HUDEP-2 (cell line): Measurements from ENCODE around the gene PIGW.
"Not testable (repeated sequence)": the region's sequence is repeated elsewhere in the genome, so short reads cannot be mapped to it uniquely, and the experiment has no call there.

Experiments
- DNase-seq, 76 experiments: peaks; one replicate each; lab custom pipeline; 2025; ENCODE audit not compliant: unreplicated experiment in 76 of 76; lab: John Stamatoyannopoulos, UW

PIGW gene

DNA sequence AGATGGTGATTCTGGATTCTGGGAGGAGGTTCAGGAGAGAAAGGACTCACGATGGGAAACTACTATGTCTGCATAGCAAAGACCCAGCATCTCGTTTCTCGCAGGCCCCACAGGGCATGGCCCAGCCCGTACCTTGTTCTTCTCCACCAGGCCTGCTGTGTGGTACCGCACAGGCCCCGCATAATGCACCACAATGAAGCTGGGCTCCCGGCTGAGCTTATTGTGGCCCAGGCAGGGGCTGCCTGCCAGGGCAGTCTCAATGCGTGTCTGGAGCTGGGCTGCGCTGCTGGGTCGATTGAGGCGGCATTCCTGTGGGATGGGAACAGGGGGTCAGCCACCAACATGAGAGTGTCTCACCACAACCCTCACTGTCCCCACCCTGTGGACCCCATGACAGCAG lies 28.0 kb upstream of the PIGW start:
- DNase-seq: no peak

DNA sequence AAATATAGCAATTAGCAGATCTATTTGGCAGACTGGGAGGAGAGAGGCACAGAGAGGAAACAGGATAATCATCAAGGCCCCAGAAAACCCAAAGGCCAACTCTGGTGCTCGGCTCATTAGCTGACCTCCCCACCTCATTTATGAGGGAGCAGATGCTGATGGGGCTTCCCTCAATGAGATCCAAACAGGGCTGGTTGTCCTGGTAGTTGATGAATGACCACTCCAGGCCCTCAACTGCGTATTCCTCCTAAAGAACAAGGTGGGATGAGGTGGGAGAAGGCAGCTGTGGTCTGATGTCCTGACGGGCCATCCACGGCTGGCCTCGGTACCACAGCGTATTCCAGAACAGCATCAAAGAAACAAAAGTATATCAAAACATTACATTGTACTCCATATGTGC lies 27.5 kb upstream of the PIGW start:
- no peak for DNase-seq

DNA sequence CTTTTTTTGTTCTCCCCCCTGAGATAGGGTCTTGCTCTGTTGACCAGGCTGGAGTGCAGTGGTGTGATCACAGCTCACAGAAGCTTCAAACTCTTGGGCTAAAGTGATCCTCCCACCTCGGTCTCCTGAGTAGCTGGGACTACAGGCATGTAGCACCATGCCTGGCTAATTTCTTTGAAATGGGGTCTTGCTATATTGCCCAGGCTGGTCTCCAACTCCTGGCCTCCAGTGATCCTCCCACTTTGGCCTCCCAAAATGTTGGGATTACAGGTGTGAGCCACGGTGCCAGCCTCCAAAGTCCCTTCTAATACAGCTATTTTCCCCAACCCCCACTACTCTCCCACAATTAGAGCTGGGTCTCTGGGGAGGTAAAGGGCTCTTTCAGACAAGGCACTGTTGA lies 26.3 kb upstream of the PIGW start:
- DNase-seq: not testable (repeated sequence)

DNA sequence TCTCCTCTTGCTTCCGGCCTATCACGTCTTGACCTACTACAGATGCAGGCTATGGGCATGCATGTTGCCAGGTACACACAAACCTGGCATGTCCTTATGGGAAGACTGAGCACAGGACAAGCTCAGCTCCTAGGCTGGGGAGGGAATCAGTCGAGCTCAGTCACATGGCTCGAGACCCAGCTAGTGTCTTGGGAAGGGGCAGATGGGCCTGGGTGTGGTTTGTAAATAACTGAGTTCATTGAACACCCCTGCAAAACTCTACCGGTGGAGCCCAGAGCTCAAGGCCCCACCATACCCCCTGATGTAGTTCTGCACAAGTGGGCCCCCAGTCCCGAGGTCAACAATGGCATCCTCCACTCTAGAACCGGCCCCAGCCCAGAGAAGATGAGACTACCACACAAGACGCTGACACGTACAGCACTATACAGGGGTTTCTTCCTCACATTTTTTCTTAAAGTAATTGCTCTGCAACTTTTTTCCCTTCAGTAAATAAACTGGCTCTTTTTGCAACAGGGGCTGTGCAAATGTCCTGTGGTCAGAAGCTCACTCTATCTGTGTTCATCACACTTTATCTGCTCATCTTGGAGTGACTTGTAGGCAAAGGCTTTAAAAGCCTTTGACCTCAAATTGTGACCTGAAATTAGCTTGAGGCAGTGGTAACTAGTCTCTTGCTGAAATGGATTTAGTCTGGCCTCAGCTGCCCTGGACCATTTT lies 25.4 kb upstream of the PIGW start:
- DNase-seq: no peak

DNA sequence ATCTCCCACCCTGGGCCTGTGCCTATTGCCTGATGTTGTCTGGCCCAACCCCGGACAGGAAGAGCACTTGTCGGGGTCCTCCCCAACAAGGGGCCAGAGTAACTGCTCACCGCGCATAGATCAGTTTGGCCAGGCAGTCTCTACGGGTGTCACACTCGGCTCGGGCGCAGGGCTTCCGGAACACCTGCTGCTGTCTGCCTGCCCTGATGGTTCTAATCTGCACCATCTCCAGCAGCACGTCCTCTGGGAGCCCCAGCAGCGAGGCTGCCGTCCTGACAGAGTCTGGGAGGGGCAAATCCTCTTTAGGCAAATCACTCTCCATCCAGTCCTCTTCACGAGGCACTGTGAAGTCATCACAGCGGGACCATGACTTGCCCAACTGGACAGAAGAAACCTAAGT lies 24.2 kb upstream of the PIGW start:
- no peak for DNase-seq

DNA sequence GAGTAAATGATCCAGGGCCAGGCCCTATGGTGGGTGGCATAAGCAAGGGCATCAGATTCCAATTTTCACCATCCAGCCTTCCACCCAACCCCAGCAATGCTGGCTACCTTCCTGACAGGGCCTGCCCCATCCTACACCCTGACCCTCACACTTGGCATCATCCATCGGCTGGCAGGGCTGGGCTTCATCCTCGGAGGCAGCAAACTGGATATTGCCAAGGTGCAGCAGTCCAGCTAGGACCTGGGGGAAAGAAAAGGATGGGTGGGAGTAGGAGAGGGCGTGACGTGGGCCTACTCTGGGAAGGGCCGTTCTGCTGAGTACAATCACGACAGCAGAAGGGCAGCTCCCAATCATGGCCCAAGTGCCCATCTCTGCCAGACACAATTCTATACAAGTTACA lies 23.6 kb upstream of the PIGW start:
- no peak for DNase-seq

DNA sequence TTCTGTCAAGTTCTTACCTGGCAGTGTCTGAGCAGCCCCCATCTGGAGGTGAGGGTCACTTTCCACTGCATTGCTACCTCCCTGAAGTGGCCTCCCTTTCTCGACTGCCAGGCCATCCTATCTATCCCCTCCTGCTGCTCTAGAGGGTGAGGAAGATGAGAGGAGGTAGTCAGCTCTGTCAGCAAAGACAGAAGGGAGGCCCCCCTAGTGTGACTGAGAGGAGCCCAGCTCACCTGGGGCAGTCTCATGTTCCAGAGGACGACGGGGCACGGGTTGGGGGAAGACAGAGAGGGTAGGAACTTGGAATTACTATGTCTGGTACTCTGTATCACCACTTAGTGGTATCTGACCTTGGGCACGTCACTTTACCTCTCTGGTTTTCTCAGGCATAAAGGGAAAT lies 22.1 kb upstream of the PIGW start:
- DNase-seq: no peak

DNA sequence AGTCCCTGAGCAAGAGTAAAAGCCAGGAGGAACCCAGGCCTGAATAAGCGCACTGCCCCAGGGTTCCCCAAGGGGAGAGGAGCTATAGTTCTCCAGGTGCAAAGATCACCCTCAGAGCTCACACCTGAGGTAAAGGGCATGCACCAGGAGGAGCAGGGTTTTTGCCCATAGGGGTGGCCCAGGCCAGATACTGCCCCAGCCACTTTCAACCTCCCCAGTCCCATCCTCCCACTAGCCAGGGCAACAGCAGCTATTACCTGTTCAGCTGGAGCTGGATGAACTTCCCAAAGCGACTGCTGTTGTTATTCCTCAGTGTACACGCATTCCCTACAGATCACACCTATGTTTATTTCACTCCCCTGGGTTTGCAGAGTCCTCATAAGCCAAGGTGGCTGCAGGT lies 19.9 kb upstream of the PIGW start:
- DNase-seq: no peak

DNA sequence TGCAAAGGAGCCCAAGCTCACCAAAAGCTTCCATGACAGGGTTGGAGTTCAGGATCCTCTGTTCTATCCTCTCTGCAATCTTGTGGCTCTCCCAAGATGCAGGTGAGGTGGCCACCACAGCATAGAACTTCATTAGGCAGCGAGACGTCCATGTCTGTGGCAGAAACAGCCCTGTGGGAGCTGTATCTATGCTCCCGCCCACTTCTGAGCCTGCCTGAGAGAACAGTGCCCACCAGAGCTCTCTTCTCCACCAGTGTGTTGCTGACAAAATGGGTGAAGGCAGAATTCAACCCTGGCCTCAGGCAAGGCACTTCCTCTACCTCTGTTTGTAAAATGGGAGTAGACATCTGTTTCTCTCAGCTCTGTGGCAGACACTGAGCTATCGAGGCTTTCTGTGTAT lies 18.9 kb upstream of the PIGW start:
- no peak for DNase-seq

DNA sequence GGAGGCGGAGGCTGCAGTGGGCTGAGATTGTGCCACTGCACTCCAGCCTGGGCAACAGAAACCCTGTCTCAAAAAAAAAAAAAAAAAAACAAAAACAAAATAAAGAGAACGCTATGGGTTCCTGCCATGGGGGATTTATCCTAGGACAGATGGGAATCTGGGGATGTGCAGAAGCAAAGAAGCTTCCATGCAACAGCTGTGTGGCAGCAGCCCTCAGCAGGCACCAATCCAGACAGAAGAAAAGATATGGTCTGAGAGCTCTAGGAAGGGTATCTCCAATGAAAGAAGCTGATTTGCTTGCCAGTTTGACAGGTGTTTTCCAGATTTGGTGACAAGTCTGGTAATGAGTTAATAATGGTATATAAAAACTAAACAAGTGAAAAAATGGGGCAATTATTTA lies 11.7 kb upstream of the PIGW start:
- DNase-seq: no peak

DNA sequence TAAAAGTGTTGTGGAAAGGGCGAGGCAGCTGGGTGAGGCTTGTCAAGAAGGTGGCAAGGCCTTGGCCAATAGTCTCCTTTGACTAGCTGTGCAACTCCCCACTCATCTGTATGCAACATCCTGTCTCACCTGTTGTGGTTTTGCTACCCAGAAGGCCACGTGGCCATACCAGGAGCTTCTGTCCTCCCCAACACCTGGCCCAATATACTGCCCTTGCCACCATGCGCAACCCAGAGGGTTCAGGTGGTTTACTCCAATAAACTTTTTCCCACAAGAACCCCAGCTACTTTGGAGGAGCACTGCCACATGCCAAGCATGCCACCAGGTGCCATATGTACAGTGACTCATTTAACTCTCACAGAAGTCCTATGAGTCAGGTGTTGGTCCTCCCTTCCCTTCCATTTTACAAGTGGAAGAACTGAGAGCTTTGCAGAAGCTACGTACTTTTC lies 10.3 kb upstream of the PIGW start:
- no peak for DNase-seq

DNA sequence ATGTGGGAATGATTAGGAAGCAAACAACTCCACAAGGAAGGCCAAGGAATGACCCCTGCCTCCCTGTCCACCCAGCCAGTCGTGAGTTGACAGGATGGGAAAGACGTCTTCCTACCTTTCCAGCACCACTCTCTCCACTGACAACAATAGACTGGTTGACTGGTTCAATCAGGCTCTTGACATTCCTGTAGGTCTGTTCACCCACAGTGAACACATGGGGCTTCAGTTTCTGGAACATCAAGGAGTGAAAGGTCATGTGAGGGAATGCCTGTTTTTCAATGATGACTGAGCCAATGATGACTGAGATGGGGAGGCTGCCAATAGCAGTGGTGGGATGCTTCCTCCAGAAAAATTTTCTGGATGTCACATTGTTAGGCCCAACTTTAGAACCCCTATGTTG lies 9.7 kb upstream of the PIGW start:
- DNase-seq: no peak

DNA sequence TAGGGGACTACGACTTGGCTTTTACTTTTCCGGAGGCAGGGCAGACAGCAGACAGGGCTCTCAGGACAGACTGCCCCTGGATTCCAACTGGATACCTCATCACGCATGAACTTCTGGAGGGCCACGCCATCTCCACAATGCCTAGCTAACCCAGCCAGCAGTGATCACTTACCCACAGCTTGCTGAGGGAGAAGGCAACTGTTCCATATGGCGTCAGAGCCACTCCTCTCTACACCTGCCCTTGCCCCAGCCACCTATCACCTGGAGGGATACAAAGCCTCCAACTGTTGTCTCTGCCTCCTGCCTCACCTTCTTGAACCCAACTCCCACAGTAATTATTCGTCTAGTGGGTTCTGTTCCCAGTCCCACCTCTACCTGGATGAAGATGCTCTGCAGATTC lies 8.9 kb upstream of the PIGW start:
- no peak for DNase-seq

DNA sequence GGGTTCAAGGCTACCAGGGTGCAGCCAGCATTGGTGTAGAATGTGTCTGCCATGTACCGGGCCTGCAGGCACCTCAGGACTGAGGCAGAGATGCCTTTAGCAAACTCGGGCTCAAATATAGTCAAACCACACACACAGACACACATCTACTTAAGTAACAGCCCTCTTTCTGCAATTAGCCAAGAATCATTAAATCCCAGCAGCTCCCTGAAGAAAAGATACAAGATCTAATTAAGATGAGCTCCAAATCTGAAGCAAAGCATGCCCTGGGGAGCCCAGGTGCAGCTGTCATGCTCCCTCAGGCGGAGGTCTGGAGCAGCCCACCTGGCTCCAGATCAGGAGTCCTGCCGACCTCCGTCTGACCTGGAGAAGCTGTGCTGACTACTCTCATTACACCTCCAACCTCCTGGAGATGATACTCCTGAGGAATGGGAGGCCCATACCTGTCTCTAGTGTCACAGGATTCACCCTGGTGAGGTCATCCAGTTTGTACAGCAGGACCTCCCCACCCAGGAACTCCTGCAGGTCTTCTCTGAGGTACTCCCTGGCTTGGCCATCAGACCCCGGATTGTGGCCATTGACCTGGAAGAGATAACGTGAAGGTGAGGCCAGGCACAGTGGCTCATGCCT lies 7.1 kb upstream of the PIGW start:
- DNase-seq: no peak

DNA sequence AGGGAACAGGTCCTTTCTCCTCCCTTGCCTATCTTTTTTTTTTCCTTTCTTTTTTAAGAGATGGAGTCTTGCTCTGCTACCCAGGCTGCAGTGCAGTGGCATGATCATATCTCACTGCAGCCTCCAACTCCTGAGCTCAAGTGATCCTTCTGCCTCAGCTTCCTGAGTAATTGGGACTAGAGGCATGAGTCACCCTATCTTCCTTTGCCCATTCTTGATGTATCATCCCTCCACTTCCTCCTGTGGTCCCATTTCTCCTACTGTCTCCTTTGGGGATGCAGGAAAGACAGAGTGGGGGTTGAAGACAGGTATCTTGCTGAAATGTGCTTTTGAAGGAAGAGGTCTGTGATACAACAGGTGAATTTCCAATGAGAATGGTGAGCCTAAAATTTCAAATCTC lies 5.7 kb upstream of the PIGW start:
- DNase-seq: no peak

DNA sequence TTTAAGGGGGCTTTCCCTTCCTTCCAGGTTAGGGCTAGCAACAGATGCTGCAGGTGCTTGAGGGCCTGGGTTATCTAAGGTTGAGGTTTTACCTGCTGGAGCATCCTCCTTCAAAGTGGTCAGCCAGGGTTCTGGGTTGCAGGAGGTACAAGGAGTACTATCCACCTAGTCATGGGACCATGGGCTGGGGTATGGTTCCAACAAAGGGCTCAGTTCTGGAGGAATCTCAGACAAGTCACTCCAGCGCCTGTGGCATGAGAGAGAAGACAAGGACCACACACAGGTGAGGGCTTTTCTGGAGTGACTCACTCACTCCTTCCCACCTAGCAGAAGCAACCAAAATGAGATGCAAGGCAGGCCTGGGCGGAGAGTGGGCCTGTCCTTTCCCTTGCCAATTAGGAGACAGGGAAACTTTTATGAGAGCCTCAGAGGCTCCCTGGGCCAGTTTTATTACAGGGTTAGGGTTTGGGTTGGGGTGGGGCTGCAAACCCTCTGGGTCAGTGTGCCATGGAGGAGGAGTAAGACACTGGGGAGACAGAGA lies 2.3 kb upstream of the PIGW start:
- DNase-seq: no peak

DNA sequence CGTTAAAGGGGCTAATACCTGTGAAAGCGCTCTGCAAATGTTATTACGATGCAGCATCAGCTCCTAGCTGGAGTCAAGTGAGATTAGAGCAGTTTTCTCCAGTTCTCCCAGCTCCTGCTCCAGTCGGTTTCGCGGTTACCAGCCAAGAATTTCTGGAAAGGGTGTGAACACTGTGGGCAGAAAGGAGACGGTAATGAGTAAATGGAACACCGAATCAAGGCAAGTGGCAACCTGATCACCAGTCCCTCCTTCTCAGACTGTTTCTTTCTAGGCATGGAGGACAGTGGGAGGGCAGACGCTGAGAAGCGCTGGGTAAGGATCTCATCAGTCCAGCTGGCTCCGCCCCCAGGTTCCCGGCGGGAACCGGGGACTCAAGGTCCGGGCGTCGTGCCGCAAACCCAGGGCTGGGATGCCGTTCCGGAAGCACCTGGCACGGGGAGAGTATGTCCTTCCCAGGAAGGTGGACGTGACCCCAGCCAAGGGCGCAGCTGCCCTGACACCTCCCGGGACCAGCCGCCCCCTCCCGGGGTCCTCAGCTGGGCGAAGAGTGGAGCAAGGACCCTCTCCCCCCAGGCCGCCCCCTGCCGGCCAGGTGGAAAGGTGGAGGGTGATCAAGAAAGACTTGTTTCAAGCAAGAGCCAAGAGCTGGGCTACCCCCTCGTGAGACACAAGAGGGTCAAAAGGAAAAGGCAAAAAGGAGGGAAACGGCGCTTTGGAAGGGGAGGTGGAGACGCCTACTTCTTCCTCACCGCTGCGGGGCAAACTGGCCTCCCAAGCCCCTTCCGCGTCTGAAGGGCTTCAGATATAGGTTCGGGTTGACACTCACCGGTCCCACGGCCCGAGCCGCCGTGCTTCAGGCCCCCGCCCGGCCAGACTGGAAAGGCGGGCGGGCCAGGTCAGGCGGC lies 600 bp upstream of the PIGW start:
- DNase-seq: peak in 65 of 76 experiments; percentile 4 to 75 (median 45)

DNA sequence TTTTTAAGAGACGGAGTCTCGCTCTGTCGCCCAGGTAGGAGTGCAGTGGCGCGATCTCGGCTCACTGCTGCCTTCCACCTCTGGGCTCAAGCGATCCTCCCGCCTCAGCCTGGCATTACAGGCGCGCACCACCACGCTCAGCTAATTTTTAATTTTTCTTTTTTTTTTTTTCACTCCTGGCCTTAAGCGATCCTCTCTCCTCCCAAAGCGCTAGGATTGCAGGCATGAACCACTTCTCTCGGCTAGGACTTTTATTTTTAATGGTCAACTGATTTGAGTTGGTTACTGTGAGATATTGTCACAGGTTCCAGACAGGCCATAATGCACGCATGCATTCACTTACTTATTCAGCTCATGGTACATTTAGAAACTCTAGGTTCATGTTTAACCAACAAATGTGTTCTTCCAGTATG lies 888 bp downstream of the PIGW start:
- no peak for DNase-seq

DNA sequence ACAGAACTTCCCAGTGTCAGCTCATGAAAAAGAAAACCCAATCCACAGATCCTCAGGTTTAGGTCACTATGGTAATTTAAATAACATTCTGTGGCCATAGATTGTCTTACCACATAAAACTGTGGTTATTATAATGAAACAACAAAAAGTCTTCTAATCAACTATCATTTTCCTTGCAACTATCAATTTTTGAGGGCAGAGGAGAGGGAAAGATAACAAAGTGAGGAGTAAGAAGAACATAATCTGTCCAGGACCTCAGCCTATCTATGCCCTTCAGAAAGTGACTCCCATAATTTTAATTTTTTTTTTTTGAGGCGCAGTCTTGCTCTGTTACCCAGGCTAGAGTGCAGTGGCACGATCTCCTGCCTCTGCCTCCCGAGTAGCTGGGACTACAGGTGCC lies 5.9 kb downstream of the PIGW start:
- peak in 18 of 76 experiments; percentile 3 to 59 (median 16) for DNase-seq

DNA sequence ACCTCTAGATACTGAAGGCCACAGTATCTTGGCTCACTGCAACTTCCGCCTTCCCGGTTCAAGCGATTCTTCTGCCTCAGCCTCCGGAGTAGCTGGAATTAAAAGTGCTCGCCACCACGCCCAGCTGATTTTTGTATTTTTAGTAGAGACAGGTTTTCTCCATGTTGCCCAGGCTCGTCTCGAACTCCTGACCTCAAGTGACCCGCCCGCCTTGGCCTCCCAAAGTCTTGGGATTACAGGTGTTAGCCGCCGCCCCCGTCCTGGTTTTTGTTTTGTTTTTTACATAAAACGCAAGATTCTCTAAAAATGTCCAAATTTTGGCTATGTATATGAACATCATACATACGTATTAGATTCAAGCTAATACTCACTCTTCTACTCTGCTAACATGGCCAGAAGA lies 8.0 kb downstream of the PIGW start:
- DNase-seq: no peak

DNA sequence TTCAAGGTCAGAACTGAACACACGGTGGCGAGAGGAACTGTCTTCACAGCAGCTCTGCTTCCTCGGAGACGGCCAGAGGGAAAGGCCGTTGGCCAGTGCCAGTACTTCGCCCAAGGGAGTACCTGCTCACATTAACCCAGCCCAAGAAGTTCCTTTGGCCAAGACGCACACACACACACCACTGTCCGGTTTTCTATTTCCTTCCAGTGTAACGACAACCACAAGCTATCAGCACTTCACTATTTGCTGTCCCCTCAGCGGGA lies 9.2 kb downstream of the PIGW start:
- DNase-seq: peak in 62 of 76 experiments; percentile 7 to 63 (median 40)
